B cell (primary cell): ENCODE data around the gene MME.

Experiments
- EZH2 ChIP-seq: IDR thresholded peaks from 2 replicates; pipeline ENCODE4 v1.6.1; 2012; ENCODE audit warnings: borderline replicate concordance, low read depth, mild to moderate bottlenecking, moderate library complexity, low read length; ENCODE audit not compliant: insufficient read depth, poor library complexity, severe bottlenecking
- TF ChIP-seq, protein P1 (sequence below): fragments of 200-600 bp; IDR thresholded peaks from one replicate; pipeline ENCODE4 v1.8.0; 2022; ENCODE audit warnings: antibody characterized with exemption, mild to moderate bottlenecking

DNA sequence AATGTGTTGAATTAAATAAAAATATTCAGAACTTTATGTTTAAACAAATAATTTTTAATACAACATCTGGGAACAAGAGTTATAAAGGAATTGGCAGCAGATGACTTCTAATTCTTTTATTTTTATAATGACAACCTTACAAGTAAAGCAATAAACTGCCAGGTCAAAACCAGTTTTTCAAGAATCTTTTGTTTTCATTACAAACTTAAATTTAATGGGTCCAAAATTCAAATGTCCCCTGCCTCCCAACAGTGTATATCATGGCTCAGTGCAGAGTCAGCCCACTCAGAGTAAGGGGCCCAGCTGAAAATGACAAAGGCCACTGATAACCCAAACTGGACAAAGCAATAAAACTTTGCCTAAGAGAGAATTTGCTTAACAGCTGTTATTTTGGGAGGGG lies 131.8 kb downstream of the MME start:
- TF ChIP-seq, protein P1, sequence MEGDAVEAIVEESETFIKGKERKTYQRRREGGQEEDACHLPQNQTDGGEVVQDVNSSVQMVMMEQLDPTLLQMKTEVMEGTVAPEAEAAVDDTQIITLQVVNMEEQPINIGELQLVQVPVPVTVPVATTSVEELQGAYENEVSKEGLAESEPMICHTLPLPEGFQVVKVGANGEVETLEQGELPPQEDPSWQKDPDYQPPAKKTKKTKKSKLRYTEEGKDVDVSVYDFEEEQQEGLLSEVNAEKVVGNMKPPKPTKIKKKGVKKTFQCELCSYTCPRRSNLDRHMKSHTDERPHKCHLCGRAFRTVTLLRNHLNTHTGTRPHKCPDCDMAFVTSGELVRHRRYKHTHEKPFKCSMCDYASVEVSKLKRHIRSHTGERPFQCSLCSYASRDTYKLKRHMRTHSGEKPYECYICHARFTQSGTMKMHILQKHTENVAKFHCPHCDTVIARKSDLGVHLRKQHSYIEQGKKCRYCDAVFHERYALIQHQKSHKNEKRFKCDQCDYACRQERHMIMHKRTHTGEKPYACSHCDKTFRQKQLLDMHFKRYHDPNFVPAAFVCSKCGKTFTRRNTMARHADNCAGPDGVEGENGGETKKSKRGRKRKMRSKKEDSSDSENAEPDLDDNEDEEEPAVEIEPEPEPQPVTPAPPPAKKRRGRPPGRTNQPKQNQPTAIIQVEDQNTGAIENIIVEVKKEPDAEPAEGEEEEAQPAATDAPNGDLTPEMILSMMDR = no peak
- no peak for TF ChIP-seq EZH2
